HTR-8/SVneo (cell line): ENCODE measurements around the gene IGLL5.
A peak's percentile ranks its signal among the peaks of the same experiment; 100 is the strongest.

Experiments
- DNase-seq: peaks from one replicate; pipeline ENCODE4 v3.0.0; 2011; ENCODE audit warnings: low spot score, mixed read lengths; ENCODE audit not compliant: insufficient read length
- FAIRE-seq: peaks from 2 replicates; lab custom pipeline; 2011; peaks lifted over from hg19 to GRCh38; lab: Jason Lieb, UNC

IGLL5 gene

DNA sequence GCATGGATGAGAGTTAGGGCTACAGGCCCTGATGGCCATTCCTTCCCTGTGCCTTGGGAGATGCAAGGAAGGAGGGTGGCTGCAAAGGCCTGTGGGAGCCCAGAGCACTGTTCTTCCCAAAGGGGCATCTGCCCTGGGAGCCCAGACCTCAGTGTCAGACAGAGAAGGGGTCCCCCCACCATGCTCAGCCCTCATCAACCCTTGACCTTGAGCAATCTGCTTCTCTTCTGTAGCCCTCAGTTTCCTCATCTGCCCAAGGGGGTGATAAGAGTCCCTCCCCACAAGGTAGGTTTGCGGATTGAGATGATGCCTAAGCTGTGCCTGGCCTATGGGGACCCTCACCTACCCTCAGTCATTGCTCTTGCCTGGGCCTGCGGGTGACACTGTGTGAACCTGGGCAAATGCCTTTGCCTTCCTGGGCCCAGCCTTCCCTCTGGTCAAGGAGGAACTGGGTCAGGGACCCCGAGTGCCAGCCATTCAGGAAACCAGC, 47.5 kb downstream of the IGLL5 start:
- FAIRE-seq (no peak), DNase-seq (no peak)

DNA sequence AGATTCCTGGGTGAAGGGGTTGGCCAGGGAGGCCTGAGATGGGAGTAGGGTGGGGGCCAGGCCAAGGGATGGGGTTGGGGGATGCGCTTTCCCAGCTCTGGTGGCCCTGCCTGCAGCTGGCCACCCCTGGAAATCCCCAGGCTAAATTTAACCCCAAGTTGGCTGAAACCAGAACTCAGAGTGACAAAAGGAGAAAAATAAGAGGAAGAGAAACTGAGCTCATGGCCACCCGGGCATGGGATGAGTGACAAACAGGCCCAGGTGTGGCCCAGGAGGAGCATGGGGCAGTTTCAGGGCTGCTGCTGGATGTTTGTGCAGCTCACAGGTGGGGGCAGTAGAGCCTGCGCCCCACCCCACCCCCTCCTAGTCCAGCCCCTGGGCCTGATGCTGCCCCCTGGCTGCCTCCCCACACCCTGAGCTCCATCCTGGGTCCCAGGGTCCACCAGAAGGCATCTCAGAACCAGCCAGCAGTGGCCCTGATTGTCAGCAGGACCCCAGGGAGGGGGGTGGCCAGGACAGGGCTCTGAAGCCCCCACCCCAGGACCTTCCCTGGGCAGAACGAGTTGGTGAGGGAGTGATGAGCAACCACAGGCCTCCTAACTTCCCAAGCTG, 48.0 kb downstream of the IGLL5 start:
- no peak for DNase-seq
- FAIRE-seq, result no peak

DNA sequence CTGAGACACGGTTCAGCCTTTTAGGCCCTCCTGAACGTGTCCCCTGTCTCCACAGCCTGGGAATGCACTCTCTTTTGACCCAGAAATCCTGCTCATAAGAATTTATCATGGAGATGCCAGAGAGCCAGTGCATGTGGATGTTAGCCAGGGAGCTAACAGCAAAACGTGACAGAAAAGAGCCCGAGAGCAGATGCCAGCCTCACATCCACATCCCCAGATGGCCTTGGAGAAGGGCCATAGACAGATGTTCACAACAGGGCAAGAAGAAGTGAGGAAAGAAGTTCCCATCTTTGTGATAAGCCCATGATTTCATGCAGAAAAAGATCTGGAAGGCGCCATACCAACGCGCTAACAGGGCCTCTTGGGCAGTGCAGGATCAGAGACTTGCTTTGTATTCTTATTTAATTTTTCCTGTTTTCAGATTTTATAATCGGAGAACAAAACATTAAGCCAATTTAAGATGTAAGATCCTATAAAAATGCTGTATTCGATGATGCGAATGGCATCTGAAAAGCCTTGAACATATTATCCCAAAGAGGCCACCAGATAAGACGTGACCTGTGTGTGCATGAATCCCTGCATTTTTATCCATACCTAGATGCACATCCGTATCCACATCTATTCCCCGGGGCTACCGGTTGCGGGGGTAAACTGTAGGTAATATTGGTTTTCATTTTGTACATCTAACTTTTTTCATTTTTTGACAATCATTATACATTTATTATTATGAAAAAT, 48.7 kb downstream of the IGLL5 start:
- DNase-seq (no peak), FAIRE-seq (no peak)

DNA sequence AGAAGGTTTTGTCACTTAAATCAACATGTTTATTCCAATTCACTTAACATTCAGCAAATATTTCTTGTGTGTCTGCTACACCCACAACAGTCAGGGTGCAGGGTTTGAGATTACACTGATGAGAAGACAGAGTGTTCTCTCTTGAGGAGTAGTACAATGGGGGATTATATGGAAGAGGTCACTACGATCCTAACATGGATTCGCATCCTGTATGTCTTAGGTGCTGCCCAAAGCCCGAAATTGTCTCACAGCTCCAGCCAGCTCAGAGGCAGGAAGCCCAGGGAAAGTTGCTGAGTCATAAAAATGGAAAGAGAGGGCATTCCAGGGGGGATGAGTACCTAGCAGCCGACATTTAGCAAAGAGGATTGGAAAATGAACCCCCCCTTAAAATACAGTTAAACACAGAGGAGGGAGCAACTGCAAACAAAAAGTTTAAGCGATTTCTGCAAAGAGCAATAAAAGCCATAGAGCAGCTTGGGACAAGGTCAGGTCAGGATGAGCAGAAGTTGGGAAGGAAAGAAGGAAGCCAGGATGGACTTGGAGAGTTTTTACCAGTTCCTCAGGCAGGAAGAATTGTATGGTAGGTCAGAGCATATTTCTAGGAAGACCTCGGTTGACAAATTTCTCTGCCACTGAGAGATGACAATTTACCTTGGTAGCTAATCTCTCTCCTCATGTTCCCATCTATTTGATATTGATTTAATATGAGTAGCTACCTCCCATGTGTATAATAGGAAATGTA, 49.5 kb downstream of the IGLL5 start:
- DNase-seq (no peak), FAIRE-seq (no peak)

DNA sequence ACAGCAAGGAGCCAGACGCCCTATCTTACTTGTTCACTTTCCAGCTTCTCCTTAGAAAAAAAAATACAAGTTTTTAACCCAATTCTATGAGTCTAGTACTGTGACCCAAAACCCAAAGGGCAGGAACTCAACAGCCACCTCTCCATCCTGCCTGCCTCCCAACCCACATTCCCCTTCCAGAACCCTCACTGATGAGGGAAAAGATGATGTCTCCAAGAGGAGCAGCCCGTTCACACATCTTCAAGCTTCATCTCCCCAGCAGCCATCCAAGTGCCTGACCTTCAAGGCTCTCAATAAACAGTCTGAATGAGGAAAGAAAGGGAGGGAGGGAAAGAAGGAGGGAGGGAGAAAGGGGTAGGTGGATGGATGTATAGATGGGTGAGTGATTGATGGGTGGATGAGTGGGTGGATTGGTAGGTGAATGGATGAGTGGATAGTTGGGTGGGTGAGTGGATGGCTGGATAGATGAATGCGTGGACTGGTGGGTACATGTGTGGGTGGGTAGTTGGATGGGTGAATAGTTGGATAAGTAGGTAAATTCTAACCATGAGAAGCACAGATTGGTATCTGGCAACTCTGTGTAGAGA, 50.4 kb downstream of the IGLL5 start:
- DNase-seq (no peak), FAIRE-seq (no peak)

DNA sequence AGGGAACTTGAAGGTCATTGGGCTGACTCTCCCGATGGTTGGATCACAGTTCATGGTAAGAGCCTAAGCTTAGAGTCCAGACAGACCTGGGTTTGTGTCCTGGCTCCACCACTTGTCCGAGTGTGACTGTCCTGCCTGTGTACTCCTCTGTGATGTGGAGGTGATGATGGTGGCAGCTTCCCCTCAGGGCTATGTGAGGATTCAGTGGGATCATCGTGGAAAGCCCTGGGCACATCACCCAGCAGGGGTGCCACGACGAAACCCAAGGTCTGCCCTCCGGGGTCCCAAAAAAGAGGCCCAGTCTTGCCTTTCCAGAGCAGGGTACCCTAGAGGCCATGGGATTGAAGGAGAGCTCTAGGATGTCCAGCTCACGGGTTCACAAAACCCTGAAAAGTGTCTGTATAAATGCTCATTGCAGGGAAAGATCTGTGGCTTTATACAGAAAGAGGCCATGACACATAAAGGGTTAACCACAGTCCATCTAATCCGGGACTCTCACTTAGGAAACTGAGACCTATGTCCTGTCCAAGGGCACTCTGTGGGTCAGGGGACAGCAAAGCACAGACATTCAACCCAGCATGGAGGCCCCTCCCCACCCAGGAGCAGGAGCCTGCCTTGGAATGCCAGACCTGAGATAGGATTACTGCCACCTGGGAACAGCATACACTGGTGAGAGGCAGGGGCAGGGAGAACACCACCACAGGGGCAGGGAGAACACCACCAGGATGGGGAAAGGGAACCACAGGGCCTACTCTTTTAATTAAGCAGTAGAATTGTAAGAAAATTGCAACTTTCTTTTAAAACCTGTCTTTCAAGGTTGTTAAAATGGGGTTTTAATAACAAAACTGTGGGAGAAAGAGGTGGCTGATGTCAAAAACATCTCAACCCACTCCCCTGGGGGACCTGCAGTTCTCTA, 51.3 kb downstream of the IGLL5 start:
- DNase-seq, result no peak
- no peak for FAIRE-seq

DNA sequence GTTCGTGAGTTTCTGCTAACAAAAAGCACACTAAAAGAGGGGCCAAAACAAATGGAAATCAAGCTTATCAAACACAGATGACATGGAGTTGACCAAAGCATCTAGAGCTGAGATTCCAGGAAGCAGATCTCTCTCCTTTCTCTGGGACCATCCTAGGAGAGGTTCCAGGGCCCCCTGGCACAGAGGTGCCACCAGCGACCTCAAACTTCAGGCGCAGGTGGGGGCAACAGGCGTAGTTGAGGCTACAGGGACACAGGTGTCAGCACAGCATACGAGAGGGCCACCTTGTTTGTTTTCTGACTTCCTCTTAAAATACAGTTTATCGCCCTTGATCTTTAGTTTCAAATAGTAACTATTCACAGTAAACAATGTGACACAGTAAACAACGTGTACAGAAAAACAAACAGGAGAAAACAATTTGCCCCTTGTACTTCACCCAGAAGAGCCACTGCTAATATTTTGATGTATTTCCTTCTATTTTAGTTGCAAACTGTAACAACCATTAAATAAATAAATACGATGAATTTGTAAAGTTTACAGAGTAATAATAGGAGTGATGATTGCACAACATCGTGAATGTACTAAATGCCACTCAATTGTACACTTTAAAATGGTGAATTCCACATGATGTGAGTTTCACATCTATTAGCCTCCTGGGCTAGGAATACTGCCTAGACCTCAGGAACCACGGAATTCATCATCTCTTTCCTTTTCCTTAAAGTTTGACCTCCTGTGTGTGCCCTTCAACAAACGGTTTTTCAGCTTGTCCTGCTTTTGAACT, 52.2 kb downstream of the IGLL5 start:
- FAIRE-seq (no peak), DNase-seq (no peak)

DNA sequence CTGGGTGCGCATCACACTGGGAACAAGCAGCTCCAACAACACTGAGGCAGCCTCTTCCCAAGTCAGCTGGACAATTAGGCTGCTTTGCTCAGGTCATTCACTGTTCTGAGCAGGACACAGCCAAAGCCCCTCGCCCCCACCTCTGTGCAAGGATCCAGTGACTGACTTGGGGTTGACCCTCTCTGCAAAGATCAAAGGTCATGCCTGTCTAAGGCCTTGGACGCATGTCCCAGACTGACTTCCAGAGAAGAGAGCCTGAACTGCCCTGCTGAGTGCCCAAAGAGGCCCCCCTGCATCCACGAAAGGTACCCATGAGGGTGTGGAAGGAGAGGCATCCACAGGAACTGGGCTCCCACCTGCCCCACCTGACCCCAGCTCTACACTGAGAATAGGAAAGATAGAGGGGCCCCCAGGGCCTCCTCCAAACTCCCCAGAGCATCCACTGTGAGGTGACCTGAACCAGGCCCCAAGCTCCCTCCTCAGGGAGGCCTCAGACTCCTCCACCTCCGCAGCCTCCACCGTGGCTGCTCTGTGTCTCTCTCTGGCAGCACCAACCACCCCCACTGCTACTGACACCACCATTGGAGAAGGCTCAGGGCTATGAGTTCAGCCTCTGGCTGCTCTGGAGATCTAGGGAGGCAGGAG, 53.5 kb downstream of the IGLL5 start:
- DNase-seq, result no peak
- FAIRE-seq, result no peak

DNA sequence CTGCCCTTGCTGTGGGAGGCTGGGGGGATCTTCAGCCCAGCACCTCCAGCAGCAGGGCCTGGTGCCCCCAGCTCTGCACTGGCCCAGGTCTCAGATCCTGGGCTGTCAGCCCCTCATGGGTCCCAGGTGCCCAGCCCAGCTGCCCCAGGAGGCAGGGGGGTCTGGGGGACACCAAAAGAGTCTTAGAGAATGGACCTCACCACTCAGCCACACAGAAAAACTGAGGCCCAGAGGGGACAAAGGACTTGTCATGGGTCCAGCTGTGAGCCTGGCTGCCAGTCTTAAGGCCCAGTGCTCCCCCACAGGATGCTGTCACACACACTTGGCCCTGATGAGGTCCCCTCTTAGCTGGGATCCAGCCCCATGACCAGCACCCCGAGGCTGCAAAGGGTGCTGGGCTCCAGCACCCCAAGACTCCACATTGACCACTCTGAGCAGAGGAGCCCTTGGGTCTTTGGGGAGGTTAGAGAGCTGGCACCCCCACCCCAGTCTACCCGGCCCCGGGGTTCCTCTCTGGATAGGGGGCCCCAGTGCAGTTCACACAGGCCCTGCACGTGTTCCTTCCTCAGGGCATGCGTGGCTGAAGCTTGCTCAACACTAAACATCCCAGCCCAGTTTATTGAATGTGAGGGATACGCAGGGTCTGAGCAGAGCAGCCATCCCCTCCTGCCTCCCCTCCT, 54.4 kb downstream of the IGLL5 start:
- FAIRE-seq, result no peak
- DNase-seq, result no peak

DNA sequence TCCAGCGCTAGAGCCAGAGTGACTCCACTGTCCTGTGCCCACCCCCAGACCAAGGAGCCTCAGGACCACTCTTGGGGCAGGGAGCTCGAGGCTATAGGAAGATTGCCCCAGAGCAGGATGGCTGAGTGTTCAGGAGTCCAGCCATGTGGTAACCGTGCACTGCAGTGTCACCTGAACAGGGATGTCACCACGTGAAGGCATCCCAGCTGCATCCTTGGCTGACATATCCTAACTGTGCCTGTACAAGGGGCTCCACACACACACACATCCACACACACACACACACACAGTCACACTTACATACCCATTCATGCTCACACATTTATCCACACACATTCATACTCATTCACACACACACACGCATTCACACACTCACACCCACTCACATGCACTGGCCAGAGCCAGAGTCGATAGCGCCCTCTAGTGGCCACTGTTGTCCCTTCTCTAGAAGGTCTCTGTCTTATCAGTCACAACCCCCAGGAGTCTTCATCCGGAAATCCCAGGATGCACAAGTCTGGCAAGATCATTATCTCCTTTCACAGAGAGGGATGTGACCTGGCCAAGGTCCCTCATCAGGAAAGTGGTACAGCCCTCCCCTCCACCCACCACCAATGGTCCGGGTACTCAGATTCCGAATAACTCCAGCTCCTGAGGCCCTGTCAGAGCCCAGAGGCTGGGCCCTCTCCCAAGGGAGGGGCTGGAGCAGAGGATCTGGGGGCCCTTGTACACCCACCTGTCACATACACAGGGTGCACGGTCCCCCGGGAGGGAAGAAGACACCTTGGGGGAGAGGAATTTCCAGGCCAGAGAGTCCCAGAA, 55.1 kb downstream of the IGLL5 start:
- DNase-seq (peak; percentile 19), FAIRE-seq (no peak)

DNA sequence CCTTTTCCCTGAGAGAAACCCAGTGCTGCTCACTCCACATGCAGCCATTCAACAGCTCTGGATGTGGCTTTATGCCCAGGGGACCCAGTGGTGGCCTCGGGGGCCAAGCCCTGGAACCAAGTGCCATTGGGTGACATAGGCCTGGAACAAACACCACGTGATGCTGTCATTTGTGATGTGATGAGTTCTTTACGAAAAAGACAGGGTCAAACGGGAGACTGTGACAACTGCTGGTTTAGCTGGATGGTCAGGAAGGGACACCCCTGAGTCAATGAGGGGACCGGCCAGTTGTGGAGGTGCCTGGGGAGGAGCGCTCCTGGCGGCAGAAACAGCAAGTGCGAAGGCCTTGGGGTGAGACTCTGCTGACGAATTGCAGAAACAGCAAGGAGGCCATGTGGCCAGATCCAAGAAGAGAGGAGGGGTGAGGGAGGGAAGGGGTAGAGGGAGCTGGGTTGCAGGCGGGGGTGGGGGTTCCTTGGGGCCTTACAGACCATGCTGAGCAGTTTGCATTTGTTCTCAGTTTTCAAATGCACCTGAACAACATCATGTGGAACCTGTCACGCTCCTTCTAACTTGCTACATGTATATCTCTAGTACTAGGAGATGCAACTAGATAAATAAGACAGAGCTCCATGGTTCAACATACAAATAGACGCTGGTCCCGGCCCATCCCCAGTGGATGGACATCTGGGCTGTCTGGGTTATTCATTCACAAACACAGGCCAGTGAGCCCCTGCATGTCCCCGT, 56.1 kb downstream of the IGLL5 start:
- DNase-seq (no peak), FAIRE-seq (no peak)

DNA sequence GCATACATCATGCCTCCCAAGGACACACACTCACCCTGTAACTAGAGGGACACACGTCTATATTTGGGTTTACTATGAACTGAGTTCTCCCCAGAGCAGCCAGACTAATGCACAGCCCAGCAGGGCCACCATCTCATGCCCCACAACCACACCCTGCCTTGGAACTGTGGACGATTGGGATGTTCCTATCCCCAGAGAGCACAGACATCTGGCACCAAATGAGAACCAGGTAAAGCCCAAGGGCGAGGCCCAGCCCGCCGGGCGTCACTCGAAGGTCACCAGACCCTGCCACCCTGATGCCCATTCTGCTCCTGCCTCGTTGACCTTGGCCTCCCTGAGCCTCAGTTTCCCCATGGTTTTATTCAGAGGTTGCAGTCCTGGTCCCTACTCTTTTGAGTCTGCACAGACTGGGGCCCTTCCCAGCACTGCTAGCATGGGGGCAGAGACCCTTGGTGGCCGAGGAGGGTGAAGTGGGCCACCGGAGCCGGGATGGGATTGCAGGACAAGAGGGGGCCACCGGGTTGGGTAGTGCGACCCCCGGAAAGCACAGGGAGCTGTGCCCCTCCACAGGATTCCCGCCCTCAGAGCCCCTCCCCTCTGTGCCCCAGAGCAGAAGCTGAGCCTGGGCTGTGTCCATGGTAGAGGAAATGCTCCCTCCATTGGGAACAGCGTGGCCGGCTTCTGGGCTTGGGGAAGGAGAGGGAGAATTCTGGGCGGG, 56.8 kb downstream of the IGLL5 start:
- FAIRE-seq (no peak), DNase-seq (no peak)

DNA sequence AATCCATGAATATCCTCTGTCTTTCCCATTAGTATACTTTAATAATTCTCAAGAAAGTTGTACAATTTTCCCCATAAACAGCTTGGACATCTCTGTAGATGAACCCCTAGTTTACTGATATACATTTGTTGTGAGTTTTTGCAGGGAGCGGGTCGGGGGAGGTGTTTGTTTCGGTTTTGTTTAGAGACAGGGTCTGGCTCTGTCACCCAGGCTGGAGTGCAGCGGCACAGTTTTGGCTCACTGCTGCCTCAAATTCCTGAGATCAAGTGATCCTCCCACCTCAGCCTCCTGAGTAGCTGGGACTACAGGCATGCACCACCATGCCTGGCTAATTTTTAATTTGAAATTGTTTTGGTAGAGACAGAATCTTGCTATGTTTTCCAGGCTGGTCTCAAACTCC, 57.6 kb downstream of the IGLL5 start:
- no peak for FAIRE-seq
- DNase-seq, result no peak
